ENCODE measurements around the gene LCP2.

The LCP2 gene

GRCh38 chr5:170342153-170342725 is 44.7 kb upstream of the LCP2 start:
- Histone ChIP-seq H2AFZ (ENCODE audit: low read depth, low read length) (no peak overlapping the region), H3K9me3 (ENCODE audit: insufficient read depth, low read length) (peaks cover 7% of the 10 kb centered on the region), H3K4me1 (ENCODE audit: low read length) (peaks cover 25% of the 10 kb centered on the region), H3K27ac (ENCODE audit: low read length) (no peak overlapping the region), H3K36me3 (replicated peaks; ENCODE audit: low read depth, low read length) (no peaks in the 10 kb centered on the region), H3K4me2 (ENCODE audit: low read length) (no peak overlapping the region), H3K79me2 (ENCODE audit: low read length) (no peaks in the 10 kb centered on the region), H4K20me1 (ENCODE audit: insufficient read depth, low read length) (no peaks in the 10 kb centered on the region), H3K27me3 (ENCODE audit: low read depth, low read length) (peaks cover 28% of the 10 kb centered on the region), H3K9ac (ENCODE audit: low read length) (no peak overlapping the region), H3K4me3 (ENCODE audit: low read length) (no peak overlapping the region)
- TF ChIP-seq CTCF (IDR thresholded peaks at IDR 0.05; ENCODE audit: low read depth, low read length) (no peak), EZH2phosphoT487 (IDR thresholded peaks at IDR 0.05; ENCODE audit: low read depth) (no peak)

- peaks cover 21% of the 10 kb centered on the region for H3K27me3 ChIP-seq (ENCODE audit: low read depth, low read length)
- no peak overlapping the region for H2AFZ ChIP-seq (ENCODE audit: low read depth, low read length)
- no peak overlapping the region for H3K27ac ChIP-seq (ENCODE audit: low read length)
Measured at GRCh38 chr5:170341545-170341944, 44.0 kb upstream of the LCP2 start.

DNA sequence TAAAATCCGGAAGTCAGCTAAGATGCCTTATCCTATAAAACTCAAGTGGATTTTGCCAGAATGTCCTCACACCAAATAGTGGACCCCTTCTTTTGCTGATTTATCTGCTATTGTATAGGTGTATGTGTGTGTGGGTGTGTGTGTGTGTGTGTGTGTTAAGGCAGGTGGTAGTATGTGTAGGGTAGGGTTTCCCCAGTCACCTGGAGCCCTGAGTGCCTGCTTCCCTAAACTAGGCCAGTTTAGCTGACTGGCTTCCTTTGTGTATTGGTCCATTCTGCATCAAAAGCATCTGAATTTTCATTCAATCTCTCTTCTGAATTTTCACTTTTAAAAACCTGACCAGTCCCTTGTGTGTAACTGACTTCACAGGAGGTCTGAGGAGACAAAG is 42.2 kb upstream of the LCP2 start:
- Histone ChIP-seq H3K4me3 (ENCODE audit: low read length) (no peak overlapping the region), H3K36me3 (replicated peaks; ENCODE audit: low read depth, low read length) (no peaks in the 10 kb centered on the region), H4K20me1 (ENCODE audit: insufficient read depth, low read length) (no peaks in the 10 kb centered on the region), H3K9me3 (ENCODE audit: insufficient read depth, low read length) (peaks cover 7% of the 10 kb centered on the region), H3K4me1 (ENCODE audit: low read length) (peaks cover 15% of the 10 kb centered on the region), H3K27me3 (ENCODE audit: low read depth, low read length) (peaks cover 15% of the 10 kb centered on the region), H3K79me2 (ENCODE audit: low read length) (no peaks in the 10 kb centered on the region), H2AFZ (ENCODE audit: low read depth, low read length) (no peak overlapping the region), H3K9ac (ENCODE audit: low read length) (no peak overlapping the region), H3K4me2 (ENCODE audit: low read length) (no peak overlapping the region), H3K27ac (ENCODE audit: low read length) (no peak overlapping the region)
- TF ChIP-seq CTCF (IDR thresholded peaks at IDR 0.05; ENCODE audit: low read depth, low read length) (no peak), EZH2phosphoT487 (IDR thresholded peaks at IDR 0.05; ENCODE audit: low read depth) (no peak)

More at GRCh38 chr5:170341545-170341944, 44.0 kb upstream of the LCP2 start:
- no peak for TF ChIP-seq EZH2phosphoT487 (IDR thresholded peaks at IDR 0.05; ENCODE audit: low read depth)
- TF ChIP-seq CTCF (IDR thresholded peaks at IDR 0.05; ENCODE audit: low read depth, low read length), result no peak
- Histone ChIP-seq H3K79me2 (ENCODE audit: low read length) (no peaks in the 10 kb centered on the region), H4K20me1 (ENCODE audit: insufficient read depth, low read length) (no peaks in the 10 kb centered on the region), H3K9ac (ENCODE audit: low read length) (no peak overlapping the region), H3K4me3 (ENCODE audit: low read length) (no peak overlapping the region), H3K4me2 (ENCODE audit: low read length) (no peak overlapping the region), H3K4me1 (ENCODE audit: low read length) (peaks cover 25% of the 10 kb centered on the region), H3K9me3 (ENCODE audit: insufficient read depth, low read length) (peaks cover 7% of the 10 kb centered on the region), H3K36me3 (replicated peaks; ENCODE audit: low read depth, low read length) (no peaks in the 10 kb centered on the region)

DNA sequence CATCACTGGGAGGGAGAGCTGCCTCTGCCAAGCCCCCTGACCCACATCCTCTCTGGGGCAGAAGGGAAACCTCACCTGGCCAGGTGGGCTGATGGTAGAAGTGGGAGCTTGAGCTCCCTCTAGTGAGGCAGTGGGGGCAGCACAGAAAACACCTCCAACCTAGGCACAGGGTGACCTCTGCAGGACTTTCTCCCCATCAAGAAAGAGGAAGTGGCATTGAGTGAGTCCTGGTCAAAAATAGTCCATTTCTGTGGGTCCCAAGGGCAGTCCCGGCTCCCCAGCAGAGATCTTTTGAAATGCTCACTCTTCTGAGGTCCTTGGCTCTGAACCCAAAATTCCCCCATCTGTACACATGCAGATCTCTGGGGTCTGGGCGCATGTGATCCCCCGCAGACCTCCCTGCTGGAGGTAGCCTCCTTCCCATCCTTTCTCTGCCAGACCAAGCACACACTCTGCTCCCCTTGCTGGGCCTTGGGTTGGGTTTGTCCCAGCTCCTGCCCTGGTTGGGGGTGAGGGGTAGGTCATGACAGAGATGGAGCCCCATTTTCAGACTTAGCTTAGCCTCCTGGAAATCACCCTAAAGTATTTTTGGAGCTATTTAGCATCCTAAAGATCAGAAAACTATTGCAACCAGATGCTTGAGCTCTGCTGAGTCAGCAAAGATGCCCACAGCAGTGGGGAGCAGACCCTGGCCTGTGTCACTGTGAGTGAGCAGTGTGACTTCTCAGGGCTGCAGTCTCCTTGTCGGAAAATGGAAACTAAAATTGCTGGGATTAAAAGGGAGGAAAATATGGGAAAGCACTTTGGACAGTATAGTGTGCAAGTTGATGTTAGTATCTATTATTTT is 41.6 kb upstream of the LCP2 start:
- Histone ChIP-seq H3K4me2 (ENCODE audit: low read length) (no peak overlapping the region), H4K20me1 (ENCODE audit: insufficient read depth, low read length) (no peaks in the 10 kb centered on the region), H3K9me3 (ENCODE audit: insufficient read depth, low read length) (peaks cover 7% of the 10 kb centered on the region), H3K27ac (ENCODE audit: low read length) (no peak overlapping the region), H3K27me3 (ENCODE audit: low read depth, low read length) (peaks cover 12% of the 10 kb centered on the region), H2AFZ (ENCODE audit: low read depth, low read length) (no peak overlapping the region), H3K36me3 (replicated peaks; ENCODE audit: low read depth, low read length) (no peaks in the 10 kb centered on the region), H3K9ac (ENCODE audit: low read length) (no peak overlapping the region), H3K79me2 (ENCODE audit: low read length) (no peaks in the 10 kb centered on the region), H3K4me1 (ENCODE audit: low read length) (peaks cover 16% of the 10 kb centered on the region), H3K4me3 (ENCODE audit: low read length) (no peak overlapping the region)
- TF ChIP-seq EZH2phosphoT487 (IDR thresholded peaks at IDR 0.05; ENCODE audit: low read depth) (no peak), CTCF (IDR thresholded peaks at IDR 0.05; ENCODE audit: low read depth, low read length) (peak; percentile 88)
